A549 (cell line): Measurements from ENCODE around the gene RAE1. TPM values are rescaled to one million over a fixed set of nuclear protein-coding genes. Genes with fewer than 3 reads are reported as not detected.

Experiments used
- ATAC-seq, 2 experiments: fragments of 200-7000 bp in 1 of 2; fragments of >200 bp in 1 of 2; cut with Nextera tagmentation in 1 of 2; cut with Tn5 transposase in 1 of 2; 3 replicates each; pipeline versions ENCODE4 v1.8.0 to v1.9.1; 2018 to 2020; ENCODE audit warnings: mild to moderate bottlenecking in 1 of 2, moderate library complexity in 1 of 2
- CTCF ChIA-PET: fragments of 300-600 bp; sonication (Branson Sonifier 250); formaldehyde crosslinking; extraction: SDS; loops from one replicate; lab custom pipeline; 2021; ENCODE audit warnings: antibody characterized with exemption, inconsistent platforms; lab: Yijun Ruan, JAX
- POLR2A ChIA-PET: fragments of 350-600 bp; formaldehyde crosslinking; extraction: SDS; loops from one replicate; lab custom pipeline; 2021; ENCODE audit warnings: antibody characterized with exemption, inconsistent platforms; lab: Yijun Ruan, JAX
- DNase-seq, 2 experiments: peaks; one replicate each; pipeline versions ENCODE4 v3.0.0 to v3.0.0-alpha.2; 2011 to 2016; ENCODE audit warnings: low read depth in 1 of 2, low spot score in 1 of 2
- FAIRE-seq: peaks from 2 replicates; lab custom pipeline; 2011; peaks lifted over from hg19 to GRCh38; lab: Jason Lieb, UNC
- H3K27ac ChIP-seq, 2 experiments: fragments of >200 bp; sonication (Bioruptor Twin); formaldehyde crosslinking; 3 replicates each; pipeline ENCODE4 v1.5.1; 2016 to 2017
- H3K4me1 ChIP-seq: fragments of >200 bp; sonication (Bioruptor Twin); formaldehyde crosslinking; 3 replicates; pipeline ENCODE4 v1.6.1; 2016
- H3K4me2 ChIP-seq: fragments of >200 bp; sonication (Bioruptor Twin); formaldehyde crosslinking; 3 replicates; pipeline ENCODE4 v1.6.1; 2016
- H3K4me3 ChIP-seq: fragments of >200 bp; sonication (Bioruptor Twin); formaldehyde crosslinking; 3 replicates; pipeline ENCODE4 v1.5.1; 2016
- H3K9me3 ChIP-seq: fragments of >200 bp; sonication (Bioruptor Twin); formaldehyde crosslinking; 3 replicates; pipeline ENCODE4 v1.6.1; 2016
- ATOH8 ChIP-seq: fragments of 250-450 bp; sonication (Bioruptor Pico); IDR thresholded peaks from 2 replicates; pipeline ENCODE4 v1.5.0; 2020; ENCODE audit warnings: low read depth, mild to moderate bottlenecking, moderate library complexity
- BCL3 ChIP-seq: fragments of >200 bp; sonication (Bioruptor Twin); formaldehyde crosslinking; IDR thresholded peaks from 3 replicates; pipeline ENCODE4 v1.6.1; 2016
- CBX2 ChIP-seq: fragments of 200-600 bp; sonication (generic); IDR thresholded peaks from 2 replicates; pipeline ENCODE4 v1.6.1; 2016; ENCODE audit warnings: low read depth, mild to moderate bottlenecking, borderline replicate concordance
- EHMT2 ChIP-seq: fragments of 200-600 bp; sonication (generic); IDR thresholded peaks from 2 replicates; pipeline ENCODE4 v1.6.1; 2016; ENCODE audit warnings: antibody characterized with exemption, low read depth, mild to moderate bottlenecking, moderate library complexity
- EP300 ChIP-seq, 2 experiments: fragments of >200 bp; sonication (Bioruptor Twin); formaldehyde crosslinking; IDR thresholded peaks; 2 replicates in 1 of 2; 3 replicates in 1 of 2; pipeline ENCODE4 v1.6.1; 2016 to 2017
- FOSB ChIP-seq: fragments of 250-450 bp; sonication (Bioruptor Pico); IDR thresholded peaks from 2 replicates; pipeline ENCODE4 v1.5.0; 2020; ENCODE audit warnings: mild to moderate bottlenecking, moderate library complexity
- FOSL2 ChIP-seq, 2 experiments: fragments of 450-650 bp in 1 of 2; fragments of >200 bp in 1 of 2; sonication (Bioruptor Twin) in 1 of 2; formaldehyde crosslinking; IDR thresholded peaks; 2 replicates each; pipeline versions ENCODE4 v1.5.0 to v1.6.1; 2016 to 2020; ENCODE audit warnings: mild to moderate bottlenecking in 1 of 2, moderate library complexity in 1 of 2
- HDAC2 ChIP-seq: fragments of 200-600 bp; sonication (generic); IDR thresholded peaks from 2 replicates; pipeline ENCODE4 v1.6.1; 2016
- JUNB ChIP-seq: fragments of >200 bp; sonication (Bioruptor Twin); formaldehyde crosslinking; IDR thresholded peaks from 2 replicates; pipeline ENCODE4 v1.6.1; 2016
- MAFK ChIP-seq: fragments of 450-650 bp; IDR thresholded peaks from 2 replicates; pipeline ENCODE4 v1.6.1; 2014; ENCODE audit not compliant: partially characterized antibody
- MAX ChIP-seq: IDR thresholded peaks from 2 replicates; pipeline ENCODE4 v1.6.1; 2012
- MAZ ChIP-seq: fragments of 150-350 bp; IDR thresholded peaks from 2 replicates; pipeline ENCODE4 v1.6.1; 2014; ENCODE audit warnings: antibody characterized with exemption, low read depth, low read length, borderline replicate concordance
- POLR2A ChIP-seq: IDR thresholded peaks from 2 replicates; pipeline ENCODE4 v1.6.1; 2012; ENCODE audit warnings: mild to moderate bottlenecking, low read length
- POLR2AphosphoS2 ChIP-seq: conservative IDR thresholded peaks from 2 replicates; pipeline ENCODE4 v1.6.1; 2012; ENCODE audit warnings: low read length, improper control_type of control experiment, inconsistent platforms
- RARB ChIP-seq: fragments of 250-450 bp; sonication (Bioruptor Pico); IDR thresholded peaks from 2 replicates; pipeline ENCODE4 v1.8.0; 2021; ENCODE audit warnings: mild to moderate bottlenecking, moderate library complexity
- RCOR1 ChIP-seq: fragments of 150-350 bp; IDR thresholded peaks from 2 replicates; pipeline ENCODE4 v1.6.1; 2014; ENCODE audit warnings: antibody characterized with exemption, low read length, low read depth
- REST ChIP-seq: fragments of 200-600 bp; sonication (generic); IDR thresholded peaks from 2 replicates; pipeline ENCODE4 v1.6.1; 2016; ENCODE audit warnings: antibody characterized with exemption, mild to moderate bottlenecking, moderate library complexity
- SMC3 ChIP-seq: fragments of >200 bp; sonication (Bioruptor Twin); formaldehyde crosslinking; IDR thresholded peaks from 3 replicates; pipeline ENCODE4 v1.6.1; 2018; ENCODE audit warnings: inconsistent platforms
- SREBF2 ChIP-seq: fragments of 450-650 bp; IDR thresholded peaks from 2 replicates; pipeline ENCODE4 v1.6.1; 2014; ENCODE audit warnings: mild to moderate bottlenecking, moderate library complexity
- USF2 ChIP-seq: fragments of 450-650 bp; IDR thresholded peaks from 2 replicates; pipeline ENCODE4 v1.6.1; 2014; ENCODE audit warnings: antibody characterized with exemption
- ZFP36 ChIP-seq: fragments of 450-650 bp; IDR thresholded peaks from 2 replicates; pipeline ENCODE4 v1.6.1; 2014; ENCODE audit warnings: borderline replicate concordance; ENCODE audit not compliant: partially characterized antibody
- ZNF302 ChIP-seq: fragments of 250-450 bp; sonication (Bioruptor Pico); IDR thresholded peaks from 2 replicates; pipeline ENCODE4 v1.9.0; 2021; ENCODE audit warnings: inconsistent platforms, mild to moderate bottlenecking, moderate library complexity
- ZSCAN20 ChIP-seq: fragments of 250-450 bp; sonication (Bioruptor Pico); IDR thresholded peaks from 2 replicates; pipeline ENCODE4 v1.8.0; 2022; ENCODE audit warnings: mild to moderate bottlenecking, moderate library complexity
- WGBS: methylation state at CpG from one replicate; pipeline ENCODE4 v1.1.6; 2017; ENCODE audit errors: missing lambda C conversion rate; 5-methylcytosine and 5-hydroxymethylcytosine counted together
- polyA plus RNA-seq, 4 experiments: library from polyadenylated mRNA; depleted of rRNA in 3 of 4; stranded (reverse); fragments of >200 nt; fragmentation: RNase III in 1 of 4; extraction: RNeasy Plus Mini Kit Qiagen cat#74134 plus additional on column Dnase treatment in 1 of 4; gene quantifications; 2 replicates in 3 of 4; 3 replicates in 1 of 4; pipeline ENCODE4 v1.2.3, GENCODE V29; 2011 to 2017

The RAE1 gene
- polyA plus RNA-seq, 2 of the 4 experiments (the other 2 are of a cell fraction) = 54.7 to 69.6 TPM

DNA sequence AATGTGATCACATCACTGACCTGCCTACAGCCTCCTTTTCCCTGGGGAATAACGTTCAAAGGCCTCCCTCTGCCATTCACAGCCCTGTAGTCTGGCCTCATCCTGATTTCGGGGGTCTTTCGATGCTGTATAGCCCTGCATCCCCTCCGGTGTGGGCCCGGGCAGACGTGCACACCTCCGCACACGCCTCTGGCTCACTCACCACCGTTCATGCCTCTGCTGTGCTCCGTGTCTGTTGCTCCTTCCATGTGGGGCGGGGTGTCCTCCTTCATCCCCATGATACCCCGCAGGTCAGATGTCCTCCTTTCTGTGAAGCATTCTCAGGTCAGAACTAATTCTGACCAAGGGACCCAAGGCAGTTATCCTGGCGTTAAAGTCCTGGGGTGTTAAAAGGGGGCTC is 26.3 kb downstream of the RAE1 start:
- ATAC-seq = no peak
- POLR2A ChIA-PET = no interaction called here
- WGBS = 83% methylated on average over 13 of the region's 13 CpGs

GRCh38 chr20:57378107-57378506 is 27.1 kb downstream of the RAE1 start:
- no peaks in the 10 kb centered on the region for H3K4me1 ChIP-seq
- no peak overlapping the region for H3K4me3 ChIP-seq
- DNase-seq (no peak), FAIRE-seq (no peak), ATAC-seq (no peak)
- WGBS = 81% methylated on average over 16 of the region's 16 CpGs
- ChIA-PET CTCF (interaction anchor here (0.6 to 2.5 kb wide), 2 partner anchors 12 to 121 kb away, joined by 3 to 9 read pairs; partner anchors contain the start of gene RBM38), POLR2A (no interaction called here)
- no peaks in the 10 kb centered on the region for H3K9me3 ChIP-seq
- H3K27ac ChIP-seq = no peak overlapping the region
- H3K4me2 ChIP-seq = no peak overlapping the region
- TF ChIP-seq REST (no peak), CBX2 (no peak), EP300 (IDR thresholded peaks at IDR 0.05) (no peak), ZFP36 (no peak), ZNF302 (no peak), MAFK (no peak), JUNB (no peak), MAX (no peak), BCL3 (no peak), POLR2AphosphoS2 (no peak), USF2 (no peak), RCOR1 (no peak), POLR2A (no peak)

More for the DNA sequence above, 26.3 kb downstream of the RAE1 start:
- FAIRE-seq = no peak
- no peak for DNase-seq
- H3K27ac ChIP-seq = no peak overlapping the region
- no peak overlapping the region for H3K4me2 ChIP-seq
- H3K9me3 ChIP-seq = no peaks in the 10 kb centered on the region
- H3K4me1 ChIP-seq = no peaks in the 10 kb centered on the region
- no peak overlapping the region for H3K4me3 ChIP-seq
- CTCF ChIA-PET = interaction anchor here (0.9 to 3.9 kb wide), 2 partner anchors 116 to 119 kb away, joined by 3 to 21 read pairs; no protein-coding TSS in a partner anchor
- TF ChIP-seq FOSL2 (IDR thresholded peaks at IDR 0.05) (no peak), FOSL2 (CRISPR knock-in tag; IDR thresholded peaks at IDR 0.05) (no peak), MAZ (no peak), SREBF2 (no peak), ZSCAN20 (no peak), ZFP36 (no peak), FOSB (CRISPR knock-in tag) (no peak), RARB (CRISPR knock-in tag) (no peak), HDAC2 (no peak), EHMT2 (no peak), REST (no peak), SMC3 (no peak), ATOH8 (no peak)
